ENCODE data around the gene ISG15. TPM values are rescaled to one million over a fixed set of nuclear protein-coding genes. Genes with fewer than 3 reads are reported as not detected.

ISG15 gene
- total and polyA plus RNA-seq, 2 of the 13 experiments (the other 11 are each of a cell fraction or from before 2014, with no cell fraction given): 42.1 to 54.9 TPM

GRCh38 chr1:1058921-1059493 is 45.7 kb downstream of the ISG15 start (continued):
- TF ChIP-seq GMEB1 (CRISPR knock-in tag; IDR thresholded peaks at IDR 0.05; ENCODE audit: borderline replicate concordance) (no peak), ZNF83 (CRISPR knock-in tag; IDR thresholded peaks at IDR 0.05; ENCODE audit: borderline replicate concordance) (no peak; the same call in 1 of the 2 replicates), GZF1 (CRISPR knock-in tag; IDR thresholded peaks at IDR 0.05) (no peak), ZFP82 (CRISPR knock-in tag; IDR thresholded peaks at IDR 0.05; ENCODE audit: borderline replicate concordance) (no peak; the same call in 1 of the 2 replicates), ZBTB40 (IDR thresholded peaks at IDR 0.05) (no peak), ZBTB40 (CRISPR knock-in tag; IDR thresholded peaks at IDR 0.05) (no peak), SMC3 (IDR thresholded peaks at IDR 0.05; ENCODE audit: low read length) (no peak), NONO (IDR thresholded peaks at IDR 0.05) (no peak), NONO (CRISPR knock-in tag; conservative IDR thresholded peaks at IDR 0.05) (no peak), ZMYM2 (CRISPR knock-in tag; IDR thresholded peaks at IDR 0.05) (no peak), ZBTB43 (CRISPR knock-in tag; conservative IDR thresholded peaks at IDR 0.05) (no peak), E2F5 (CRISPR knock-in tag; conservative IDR thresholded peaks at IDR 0.05) (no peak), ZNF800 (CRISPR knock-in tag; IDR thresholded peaks at IDR 0.05) (no peak)

Data from HepG2 (cell line).